Smooth muscle cell of the brain vasculature (primary cell): Measurements from ENCODE around the gene SH2D3C.

Experiments
- DNase-seq: peaks from one replicate; pipeline ENCODE4 v3.0.0-alpha.2; 2012; ENCODE audit warnings: low read depth, low spot score

SH2D3C gene

GRCh38 chr9:127778280-127779135 lies at the start of gene SH2D3C:
SH2D3C (minus strand) TSS chr9:127778666; CDS start chr9:127778627, 39 bp downstream.
- DNase-seq: no peak

DNA sequence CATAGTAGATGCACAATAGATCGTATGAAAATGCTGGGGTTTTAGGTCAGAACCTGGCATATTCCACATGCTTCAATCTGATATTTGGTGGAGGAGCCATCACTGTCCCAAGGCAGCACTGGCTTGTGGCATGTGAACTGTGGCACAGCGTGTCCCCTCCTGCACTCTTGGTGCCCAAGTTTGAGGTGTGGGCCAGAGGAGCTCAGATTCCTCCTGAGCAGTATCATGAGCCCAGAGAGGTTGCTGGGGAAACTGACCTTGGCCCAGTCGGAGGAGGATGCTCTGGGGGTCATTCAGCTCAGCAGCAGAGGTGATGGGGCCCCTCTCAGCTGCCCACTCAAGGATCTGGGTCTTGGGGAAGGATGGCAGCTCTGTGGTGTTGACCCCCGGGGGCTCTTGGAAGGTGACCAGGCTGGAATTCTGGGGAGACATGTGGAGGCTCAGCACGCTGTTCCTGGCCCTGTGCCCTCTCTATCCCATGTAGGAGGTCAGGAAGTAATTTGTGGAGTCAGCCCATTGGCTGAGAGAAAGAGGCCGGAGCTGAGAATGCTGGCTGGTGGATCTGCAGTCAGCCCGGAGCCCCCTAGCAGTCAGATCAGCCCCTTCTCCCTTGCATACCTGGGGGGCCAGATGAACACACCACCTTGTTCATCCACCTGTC lies 47.9 kb upstream of the SH2D3C start:
- DNase-seq: no peak

GRCh38 chr9:127825319-127826051 lies 47.0 kb upstream of the SH2D3C start:
- no peak for DNase-seq

DNA sequence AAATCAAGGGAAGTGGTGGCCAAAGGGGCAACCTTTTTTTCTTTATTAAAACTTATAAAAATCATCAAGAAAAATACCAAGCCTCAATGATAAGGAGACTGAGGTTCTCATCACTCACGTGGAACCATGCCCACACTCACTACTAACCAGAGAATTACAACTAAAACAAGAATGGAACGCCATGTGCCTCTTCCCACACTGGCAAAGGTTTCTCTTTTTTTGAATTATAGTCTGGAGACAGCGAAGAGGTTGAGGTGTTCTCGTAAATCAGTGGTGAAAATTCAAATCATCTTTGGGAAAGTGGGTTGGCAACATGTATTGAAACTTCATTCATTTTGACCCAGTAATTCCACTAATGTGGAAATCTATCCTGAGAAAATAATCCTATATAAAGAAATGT lies 43.6 kb upstream of the SH2D3C start:
- DNase-seq: no peak

GRCh38 chr9:127818574-127818973 lies 40.1 kb upstream of the SH2D3C start:
- DNase-seq: no peak

- no peak for DNase-seq
Measured at GRCh38 chr9:127817881-127818434, 39.5 kb upstream of the SH2D3C start.

GRCh38 chr9:127816728-127817127 lies 38.3 kb upstream of the SH2D3C start:
- no peak for DNase-seq

GRCh38 chr9:127816362-127816725 lies 37.9 kb upstream of the SH2D3C start:
- DNase-seq: no peak

- DNase-seq: no peak
Measured at GRCh38 chr9:127815512-127816361, 37.3 kb upstream of the SH2D3C start.

- no peak for DNase-seq
Measured at GRCh38 chr9:127814619-127815511, 36.4 kb upstream of the SH2D3C start.

DNA sequence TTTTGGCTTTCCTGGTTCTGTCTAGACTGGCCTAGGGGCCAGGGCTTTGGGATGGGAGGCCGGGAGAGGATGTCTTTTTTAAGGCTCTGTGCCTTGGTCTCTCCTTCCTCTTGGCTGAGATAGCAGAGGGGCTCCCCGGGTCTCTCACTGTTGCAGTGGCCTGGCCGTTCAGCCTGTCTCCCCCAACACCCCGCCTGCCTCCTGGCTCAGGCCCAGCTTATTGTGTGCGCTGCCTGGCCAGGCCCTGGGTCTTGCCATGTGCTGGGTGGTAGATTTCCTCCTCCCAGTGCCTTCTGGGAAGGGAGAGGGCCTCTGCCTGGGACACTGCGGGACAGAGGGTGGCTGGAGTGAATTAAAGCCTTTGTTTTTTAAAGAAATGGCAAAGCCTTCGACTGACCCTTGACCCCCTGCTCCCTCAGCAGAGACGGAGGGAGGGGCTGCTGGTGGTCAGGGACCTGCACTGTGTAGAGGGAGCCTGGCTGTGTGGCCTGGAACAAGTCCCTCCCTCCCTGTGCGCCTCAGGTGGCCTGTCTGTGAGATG lies 35.3 kb upstream of the SH2D3C start:
- DNase-seq: no peak

DNA sequence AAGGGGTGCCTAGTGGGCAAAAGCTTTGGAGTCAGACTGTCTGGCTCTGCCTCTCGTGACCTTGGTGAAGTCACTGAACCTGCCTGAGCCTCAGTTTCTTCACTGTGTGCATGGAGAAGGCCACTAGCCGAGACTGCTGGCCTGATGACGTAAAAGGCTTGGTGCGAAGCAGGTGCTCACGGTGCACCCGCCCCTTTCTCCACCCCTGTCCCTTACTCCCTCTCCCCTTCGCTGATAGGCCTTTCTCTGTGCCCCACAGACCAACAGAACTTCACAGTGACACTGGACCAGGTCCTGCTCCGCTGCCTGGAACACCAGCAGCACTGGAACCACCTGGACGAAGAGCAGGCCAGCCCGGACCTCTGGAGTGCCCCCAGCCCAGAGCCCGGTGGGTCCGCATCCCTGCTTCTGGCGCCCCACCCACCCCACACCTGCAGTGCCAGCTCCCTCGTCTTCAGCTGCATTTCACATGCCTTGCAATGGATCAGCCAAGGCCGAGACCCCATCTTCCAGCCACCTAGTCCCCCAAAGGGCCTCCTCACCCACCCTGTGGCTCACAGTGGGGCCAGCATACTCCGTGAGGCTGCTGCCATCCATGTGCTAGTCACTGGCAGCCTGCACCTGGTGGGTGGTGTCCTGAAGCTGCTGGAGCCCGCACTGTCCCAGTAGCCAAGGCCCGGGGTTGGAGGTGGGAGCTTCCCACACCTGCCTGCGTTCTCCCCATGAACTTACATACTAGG lies 34.6 kb upstream of the SH2D3C start:
- no peak for DNase-seq

DNA sequence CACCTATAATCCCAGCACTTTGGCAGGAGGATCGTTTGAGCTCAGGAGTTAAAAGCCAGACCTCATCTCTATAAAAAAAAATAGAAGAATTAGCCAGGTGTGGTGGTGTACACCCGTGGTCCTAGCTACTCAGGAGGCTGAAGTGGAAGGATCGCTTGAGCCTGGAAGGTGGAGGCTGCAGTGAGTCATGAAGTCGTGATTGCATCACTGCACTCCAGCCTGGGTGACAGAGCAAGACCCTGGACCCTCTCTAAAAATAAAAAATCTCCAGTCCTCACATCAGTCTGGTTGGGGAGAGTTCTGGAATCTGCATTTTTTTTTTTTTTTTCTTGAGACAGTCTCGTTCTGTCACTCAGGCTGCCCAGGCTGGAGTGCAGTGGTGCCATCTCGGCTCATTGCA lies 33.5 kb upstream of the SH2D3C start:
- no peak for DNase-seq

DNA sequence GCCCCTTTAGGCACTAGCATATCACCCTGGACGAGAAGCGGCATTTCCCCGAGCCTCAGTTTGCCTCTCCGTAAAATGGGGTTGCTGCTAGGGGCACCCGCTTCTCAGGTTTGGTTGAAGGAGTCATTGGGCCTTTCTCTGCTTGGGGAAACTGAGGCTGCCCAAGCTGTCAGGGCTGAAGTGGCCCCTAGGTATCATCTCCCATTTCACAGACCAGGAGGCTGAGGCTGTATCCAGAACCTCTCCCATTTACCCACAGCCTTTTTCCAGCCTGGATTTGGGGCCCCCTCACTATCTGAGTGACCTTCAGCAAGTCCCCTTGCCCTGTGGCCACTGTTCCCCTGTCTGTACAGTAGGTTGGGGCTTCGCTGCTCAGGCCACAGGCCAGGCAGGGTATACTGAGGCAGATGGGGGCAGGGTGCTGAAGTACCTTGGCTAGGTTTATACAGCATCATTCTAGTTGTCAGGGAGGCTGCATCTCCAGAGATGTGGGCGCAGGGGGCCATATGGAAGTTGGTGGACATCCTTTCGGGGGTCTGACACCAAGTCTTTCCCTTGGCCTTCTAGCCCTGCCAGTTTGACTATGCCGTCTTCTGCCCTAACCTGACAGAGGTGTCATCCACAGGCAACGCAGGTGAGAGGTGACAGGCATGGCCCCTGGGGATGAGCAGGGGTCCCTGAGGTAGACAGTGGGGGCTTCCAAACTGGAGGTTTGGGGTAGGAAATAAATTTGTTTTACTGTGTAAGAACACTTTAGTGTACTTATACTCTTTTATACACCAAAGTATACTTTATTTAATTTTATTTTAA lies 32.1 kb upstream of the SH2D3C start:
- DNase-seq: no peak

- DNase-seq: no peak
Measured at GRCh38 chr9:127809540-127810377, 31.3 kb upstream of the SH2D3C start.

GRCh38 chr9:127809002-127809539 lies 30.6 kb upstream of the SH2D3C start:
- DNase-seq: no peak

GRCh38 chr9:127808347-127809001 lies 30.0 kb upstream of the SH2D3C start:
- no peak for DNase-seq
